Measurements from ENCODE around the gene NUDT22.

NUDT22 gene

GRCh38 chr11:64183890-64184289, 42.2 kb upstream of the NUDT22 start:
- no peak overlapping the region for H3K4me3 ChIP-seq (ENCODE audit: low read depth, low read length)
- TF ChIP-seq CTCF (IDR thresholded peaks at IDR 0.05; ENCODE audit: control insufficient read depth, extremely low read depth, insufficient read depth) = no peak
- no peak for DNase-seq (ENCODE audit: low read depth)

GRCh38 chr11:64185175-64185692, 40.8 kb upstream of the NUDT22 start:
- no peak for TF ChIP-seq CTCF (IDR thresholded peaks at IDR 0.05; ENCODE audit: control insufficient read depth, extremely low read depth, insufficient read depth)
- H3K4me3 ChIP-seq (ENCODE audit: low read depth, low read length) = peak overlapping the region; percentile 60; the same call in 1 of the 2 replicates
- peak; percentile 58 for DNase-seq (ENCODE audit: low read depth)

GRCh38 chr11:64185693-64186491, 40.2 kb upstream of the NUDT22 start, which contains the start of gene STIP1:
Gene STIP1 (plus strand): TSS chr11:64186171. CDS start chr11:64186262, 91 bp downstream.
- H3K4me3 ChIP-seq (ENCODE audit: low read depth, low read length) = peak within 1 kb of the TSS; percentile 60; the same call in 1 of the 2 replicates
- peak; percentile 38 for TF ChIP-seq CTCF (IDR thresholded peaks at IDR 0.05; ENCODE audit: control insufficient read depth, extremely low read depth, insufficient read depth)
- peak; percentile 100 for DNase-seq (ENCODE audit: low read depth)

GRCh38 chr11:64186492-64187165, 39.4 kb upstream of the NUDT22 start:
- no peak for TF ChIP-seq CTCF (IDR thresholded peaks at IDR 0.05; ENCODE audit: control insufficient read depth, extremely low read depth, insufficient read depth)
- no peak for DNase-seq (ENCODE audit: low read depth)
- no peak overlapping the region for H3K4me3 ChIP-seq (ENCODE audit: low read depth, low read length)

GRCh38 chr11:64192434-64192833, 33.6 kb upstream of the NUDT22 start:
- no peak for DNase-seq (ENCODE audit: low read depth)
- no peak overlapping the region for H3K4me3 ChIP-seq (ENCODE audit: low read depth, low read length)
- TF ChIP-seq CTCF (IDR thresholded peaks at IDR 0.05; ENCODE audit: control insufficient read depth, extremely low read depth, insufficient read depth) = no peak

- no peak for DNase-seq (ENCODE audit: low read depth)
- no peak for TF ChIP-seq CTCF (IDR thresholded peaks at IDR 0.05; ENCODE audit: control insufficient read depth, extremely low read depth, insufficient read depth)
- H3K4me3 ChIP-seq (ENCODE audit: low read depth, low read length) = no peak overlapping the region
Observed at GRCh38 chr11:64196626-64197025, 29.4 kb upstream of the NUDT22 start.

Measured in LNCaP clone FGC (cell line).